OCI-LY3 (cell line): ENCODE data around the gene PARD3.

ENCODE experiments used
- H2AFZ ChIP-seq: fragments of 200-600, 300-600 bp; shearing (Covaris generic); 2 replicates; pipeline ENCODE4 v1.6.0; 2014; ENCODE audit warnings: antibody characterized with exemption, low read depth, low read length
- H3K27ac ChIP-seq: fragments of 200-600, 300-600 bp; sonication (generic); 2 replicates; pipeline ENCODE4 v1.5.1; 2014; ENCODE audit warnings: mild to moderate bottlenecking, low read length, moderate library complexity, mixed read lengths
- H3K27me3 ChIP-seq: fragments of 200-600, 300-600 bp; sonication (generic); 2 replicates; pipeline ENCODE4 v1.6.1; 2014; ENCODE audit warnings: low read depth, low read length, mixed read lengths
- H3K36me3 ChIP-seq: fragments of 200-600, 300-600 bp; sonication (generic); replicated peaks from 2 replicates; pipeline ENCODE3; 2014; ENCODE audit warnings: low read depth, low read length, mixed read lengths
- H3K4me1 ChIP-seq: fragments of 300-600, 200-600 bp; sonication (generic); 2 replicates; pipeline ENCODE4 v1.6.1; 2014; ENCODE audit warnings: low read length, mixed read lengths
- H3K4me2 ChIP-seq: fragments of 200-600, 300-600 bp; sonication (generic); 2 replicates; pipeline ENCODE4 v1.6.1; 2014; ENCODE audit warnings: low read length, mixed read lengths
- H3K4me3 ChIP-seq: fragments of 300-600, 200-600 bp; sonication (generic); 2 replicates; pipeline ENCODE4 v1.5.1; 2014; ENCODE audit warnings: antibody characterized with exemption, mild to moderate bottlenecking, low read length, moderate library complexity
- H3K79me2 ChIP-seq: fragments of 300-600, 200-600 bp; shearing (Covaris generic); 2 replicates; pipeline ENCODE4 v1.6.1; 2014; ENCODE audit warnings: mild to moderate bottlenecking, low read length, mixed read lengths
- H3K9ac ChIP-seq: fragments of 300-600, 200-600 bp; shearing (Covaris generic); 2 replicates; pipeline ENCODE4 v1.6.0; 2014; ENCODE audit warnings: mild to moderate bottlenecking, low read length, moderate library complexity
- H3K9me3 ChIP-seq: fragments of 200-600, 300-600 bp; shearing (Covaris generic); 2 replicates; pipeline ENCODE4 v1.6.1; 2014; ENCODE audit warnings: low read length, mixed read lengths; ENCODE audit not compliant: insufficient read depth
- H4K20me1 ChIP-seq: fragments of 200-600, 300-600 bp; sonication (generic); 2 replicates; pipeline ENCODE4 v1.6.1; 2016; ENCODE audit warnings: low read length, mixed read lengths; ENCODE audit not compliant: insufficient read depth
- EZH2phosphoT487 ChIP-seq: fragments of 200-600 bp; shearing (Covaris generic); IDR thresholded peaks from 2 replicates; pipeline ENCODE4 v1.6.1; 2018; ENCODE audit warnings: antibody characterized with exemption, mixed run types, low read depth
- TF ChIP-seq, protein P1 (sequence below): fragments of 200-600, 300-600 bp; sonication (generic); IDR thresholded peaks from 2 replicates; pipeline ENCODE4 v1.5.1; 2014; ENCODE audit warnings: antibody characterized with exemption, low read length, low read depth

Gene PARD3

DNA sequence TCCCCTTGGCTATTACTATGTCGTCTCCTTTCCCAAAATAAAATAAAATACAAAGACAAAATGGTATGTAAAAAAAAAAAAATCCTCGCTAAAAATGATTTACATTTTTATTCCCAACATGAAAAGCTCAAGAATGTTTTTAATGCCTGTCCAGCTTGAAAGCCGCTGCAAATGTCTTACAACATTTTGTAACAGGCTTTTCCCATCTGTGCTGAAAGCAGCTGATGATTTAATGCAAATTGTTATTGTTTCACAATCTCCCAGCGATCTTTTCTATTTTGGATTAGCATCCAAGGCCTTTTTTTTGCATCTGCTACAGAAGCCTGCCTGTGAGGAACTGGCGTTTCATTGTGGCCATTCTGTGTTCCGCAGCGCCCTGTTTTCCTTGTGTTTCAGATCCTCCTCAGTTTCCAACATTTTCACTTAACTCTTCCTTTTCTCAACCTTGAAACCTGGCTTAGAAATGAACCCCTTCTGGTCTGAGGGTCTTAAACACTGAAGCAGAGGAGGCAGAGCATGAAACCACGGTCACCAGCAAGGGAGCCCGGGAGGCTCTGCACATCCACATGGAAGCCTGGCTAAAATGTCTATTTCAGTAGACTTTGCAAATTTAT, 712.1 kb downstream of the PARD3 start:
- TF ChIP-seq EZH2phosphoT487: no peak
- TF ChIP-seq, protein P1, sequence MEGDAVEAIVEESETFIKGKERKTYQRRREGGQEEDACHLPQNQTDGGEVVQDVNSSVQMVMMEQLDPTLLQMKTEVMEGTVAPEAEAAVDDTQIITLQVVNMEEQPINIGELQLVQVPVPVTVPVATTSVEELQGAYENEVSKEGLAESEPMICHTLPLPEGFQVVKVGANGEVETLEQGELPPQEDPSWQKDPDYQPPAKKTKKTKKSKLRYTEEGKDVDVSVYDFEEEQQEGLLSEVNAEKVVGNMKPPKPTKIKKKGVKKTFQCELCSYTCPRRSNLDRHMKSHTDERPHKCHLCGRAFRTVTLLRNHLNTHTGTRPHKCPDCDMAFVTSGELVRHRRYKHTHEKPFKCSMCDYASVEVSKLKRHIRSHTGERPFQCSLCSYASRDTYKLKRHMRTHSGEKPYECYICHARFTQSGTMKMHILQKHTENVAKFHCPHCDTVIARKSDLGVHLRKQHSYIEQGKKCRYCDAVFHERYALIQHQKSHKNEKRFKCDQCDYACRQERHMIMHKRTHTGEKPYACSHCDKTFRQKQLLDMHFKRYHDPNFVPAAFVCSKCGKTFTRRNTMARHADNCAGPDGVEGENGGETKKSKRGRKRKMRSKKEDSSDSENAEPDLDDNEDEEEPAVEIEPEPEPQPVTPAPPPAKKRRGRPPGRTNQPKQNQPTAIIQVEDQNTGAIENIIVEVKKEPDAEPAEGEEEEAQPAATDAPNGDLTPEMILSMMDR: no peak

DNA sequence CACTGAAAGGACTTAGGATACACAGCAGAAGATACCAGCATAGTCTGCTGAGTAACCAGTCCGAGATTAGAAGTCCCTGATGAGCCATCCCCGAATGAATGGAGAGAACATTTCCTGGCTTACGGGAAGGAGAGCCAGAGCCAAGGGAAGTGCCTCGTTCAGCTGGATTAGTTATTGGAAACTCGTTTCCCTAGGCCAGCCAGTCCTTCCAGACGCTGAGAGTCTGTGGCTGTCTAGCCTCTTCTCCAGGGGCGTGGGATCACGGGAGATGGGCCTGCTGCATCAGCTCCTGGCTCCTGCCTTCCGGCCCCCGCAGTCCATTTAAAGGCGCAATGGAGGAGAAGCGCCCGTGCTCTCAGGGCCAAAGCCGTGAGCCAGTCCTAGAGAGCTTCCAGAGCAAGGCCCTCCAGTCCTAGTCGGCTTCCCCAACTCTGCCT, 712.8 kb downstream of the PARD3 start:
- Histone ChIP-seq H3K4me3 (no peak overlapping the region), H3K27me3 (no peaks in the 10 kb centered on the region), H3K27ac (no peak overlapping the region), H3K4me1 (no peaks in the 10 kb centered on the region), H3K4me2 (no peak overlapping the region), H3K36me3 (no peaks in the 10 kb centered on the region), H3K79me2 (no peaks in the 10 kb centered on the region), H2AFZ (no peak overlapping the region), H3K9me3 (no peaks in the 10 kb centered on the region), H4K20me1 (no peaks in the 10 kb centered on the region), H3K9ac (no peak overlapping the region)
- TF ChIP-seq EZH2phosphoT487: no peak
- TF ChIP-seq, protein P1: no peak

More for the DNA sequence above, 712.1 kb downstream of the PARD3 start:
- H3K9ac ChIP-seq: no peak overlapping the region
- no peak overlapping the region for H3K27ac ChIP-seq
- no peaks in the 10 kb centered on the region for H3K9me3 ChIP-seq
- H3K4me2 ChIP-seq: no peak overlapping the region
- H3K27me3 ChIP-seq: no peaks in the 10 kb centered on the region
- no peaks in the 10 kb centered on the region for H3K4me1 ChIP-seq
- H3K4me3 ChIP-seq: no peak overlapping the region
- H2AFZ ChIP-seq: no peak overlapping the region
- H3K36me3 ChIP-seq: no peaks in the 10 kb centered on the region
- H4K20me1 ChIP-seq: no peaks in the 10 kb centered on the region
- H3K79me2 ChIP-seq: no peaks in the 10 kb centered on the region

DNA sequence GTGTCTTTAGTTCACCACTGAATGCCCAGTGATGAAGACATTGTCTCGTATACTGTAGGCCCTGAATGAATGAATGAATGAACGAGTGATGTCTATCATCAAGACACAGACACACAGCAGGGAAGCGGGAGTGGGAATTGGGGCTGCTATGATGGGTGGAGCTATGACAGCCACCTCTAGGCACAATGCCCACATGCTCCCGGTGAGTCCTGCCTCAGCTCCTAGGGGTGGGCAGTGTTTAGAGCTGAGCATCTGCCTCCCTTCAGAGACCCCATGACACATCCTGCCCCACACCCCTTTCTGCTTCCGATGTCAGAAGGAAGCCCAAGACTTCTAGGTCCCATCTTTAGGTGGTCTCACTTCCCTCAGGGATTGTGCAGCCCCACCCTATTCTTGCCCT, 714.1 kb downstream of the PARD3 start:
- H3K9ac ChIP-seq: no peak overlapping the region
- H3K9me3 ChIP-seq: no peaks in the 10 kb centered on the region
- no peak overlapping the region for H2AFZ ChIP-seq
- no peaks in the 10 kb centered on the region for H3K4me1 ChIP-seq
- TF ChIP-seq EZH2phosphoT487: no peak
- TF ChIP-seq, protein P1: no peak
- H3K27me3 ChIP-seq: no peaks in the 10 kb centered on the region
- H3K79me2 ChIP-seq: no peaks in the 10 kb centered on the region
- H3K4me2 ChIP-seq: no peak overlapping the region
- no peak overlapping the region for H3K4me3 ChIP-seq
- no peaks in the 10 kb centered on the region for H3K36me3 ChIP-seq
- H4K20me1 ChIP-seq: no peaks in the 10 kb centered on the region
- H3K27ac ChIP-seq: no peak overlapping the region

DNA sequence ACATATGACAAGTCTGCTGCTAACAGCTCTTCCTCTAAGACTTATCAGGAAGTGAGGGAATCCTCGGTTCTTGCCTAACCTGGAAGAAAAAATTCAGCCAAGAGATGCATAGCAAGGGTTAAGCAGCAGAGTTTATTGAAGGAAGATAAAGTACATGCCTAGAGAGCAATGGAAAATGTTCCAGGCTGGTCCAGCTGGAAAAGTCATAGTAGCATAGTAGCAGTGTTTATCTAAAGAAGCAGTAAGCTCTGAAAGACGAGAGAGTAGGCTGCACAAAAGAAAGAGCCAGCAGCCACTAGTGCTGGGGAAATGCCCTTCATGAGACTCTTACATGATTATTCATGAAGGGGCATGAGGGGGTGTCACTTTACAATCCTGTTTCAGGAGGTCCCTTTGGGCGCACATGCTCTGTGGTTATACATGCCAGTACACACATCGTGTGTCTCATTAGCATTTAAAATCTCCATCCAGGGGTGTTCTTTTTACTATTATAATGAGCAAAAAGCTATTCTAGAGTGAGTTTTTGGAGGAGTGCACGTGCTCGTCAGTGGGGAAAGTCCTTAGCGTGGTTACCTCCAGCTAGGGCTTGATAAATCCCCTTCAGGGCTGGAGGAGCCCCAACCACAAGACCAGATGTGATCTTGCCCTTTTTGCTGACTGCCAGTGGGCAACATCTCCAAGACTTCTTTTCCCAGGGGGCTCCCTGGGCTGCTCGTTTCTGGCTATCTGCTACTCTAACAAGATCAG, 716.1 kb downstream of the PARD3 start:
- Histone ChIP-seq H3K9ac (no peak overlapping the region), H3K4me3 (no peak overlapping the region), H3K36me3 (no peaks in the 10 kb centered on the region), H3K9me3 (no peaks in the 10 kb centered on the region), H3K27ac (no peak overlapping the region), H3K4me2 (no peak overlapping the region), H3K4me1 (no peaks in the 10 kb centered on the region), H4K20me1 (no peaks in the 10 kb centered on the region), H3K27me3 (no peaks in the 10 kb centered on the region), H2AFZ (no peak overlapping the region), H3K79me2 (no peaks in the 10 kb centered on the region)
- TF ChIP-seq EZH2phosphoT487: no peak
- TF ChIP-seq, protein P1: no peak
